NCI-H1436 treated with DMSO at 0.1 percent for 48 hours (cell line): ENCODE data around the gene ATMIN.

Experiments used
- DNase-seq: peaks from one replicate; lab custom pipeline; 2025; lab: John Stamatoyannopoulos, UW

The ATMIN gene

GRCh38 chr16:81070979-81071378, 35.3 kb downstream of the ATMIN start:
- DNase-seq: no peak

GRCh38 chr16:81071805-81072204, 36.2 kb downstream of the ATMIN start:
- no peak for DNase-seq

GRCh38 chr16:81073560-81074330, 38.1 kb downstream of the ATMIN start:
- no peak for DNase-seq

GRCh38 chr16:81076566-81077075, 41.0 kb downstream of the ATMIN start:
- DNase-seq: peak; percentile 47

- DNase-seq: peak; percentile 83
Measured at GRCh38 chr16:81077076-81077940, 41.7 kb downstream of the ATMIN start, which contains the start of gene C16orf46. TSS of gene C16orf46 (minus strand) at chr16:81077238. CDS start at chr16:81063955, 13,283 bp downstream.

GRCh38 chr16:81080233-81080632, 44.6 kb downstream of the ATMIN start:
- no peak for DNase-seq

- no peak for DNase-seq
Measured at GRCh38 chr16:81081014-81081413, 45.4 kb downstream of the ATMIN start.

- DNase-seq: no peak
Measured at GRCh38 chr16:81088836-81089235, 53.2 kb downstream of the ATMIN start.

- no peak for DNase-seq
Measured at GRCh38 chr16:81094771-81095251, 59.2 kb downstream of the ATMIN start.

- no peak for DNase-seq
Measured at GRCh38 chr16:81095653-81095952, 60.0 kb downstream of the ATMIN start.

- DNase-seq: peak; percentile 87
Measured at GRCh38 chr16:81095953-81096714, 60.5 kb downstream of the ATMIN start, which contains the start of gene GCSH. TSS of gene GCSH (minus strand) at chr16:81096395. CDS start at chr16:81096278, 117 bp downstream.

GRCh38 chr16:81096715-81097208, 61.1 kb downstream of the ATMIN start:
- DNase-seq: no peak
